Calu3 (cell line): ENCODE data around the gene FBP1. TPM values are rescaled to one million over a fixed set of nuclear protein-coding genes. Genes with fewer than 3 reads are reported as not detected.
"Not testable (repeated sequence)": the region's sequence is repeated elsewhere in the genome, so short reads cannot be mapped to it uniquely, and the experiment has no call there.

Experiments used
- BruUV-seq: library from RNA; stranded (reverse); fragments of 400-500 nt; replicated peaks from 2 replicates; lab custom pipeline; 2021; lab: Mats Ljungman, UMichigan
- CTCF ChIA-PET: fragments of 300-600 bp; sonication (Branson Sonifier 250); formaldehyde crosslinking; loops from one replicate; lab custom pipeline; 2022; ENCODE audit warnings: antibody characterized with exemption; lab: Charles Lee
- DNase-seq: peaks from one replicate; pipeline ENCODE4 v3.0.0; 2022
- H3K27ac Mint-ChIP-seq: one replicate; pipeline ENCODE4 v1.8.0; 2022; ENCODE audit warnings: mixed read lengths; ENCODE audit not compliant: unreplicated experiment
- H3K27me3 Mint-ChIP-seq: one replicate; pipeline ENCODE4 v1.8.0; 2022; ENCODE audit warnings: mixed read lengths; ENCODE audit not compliant: unreplicated experiment
- H3K36me3 Mint-ChIP-seq: one replicate; pipeline ENCODE4 v1.8.0; 2022; ENCODE audit warnings: mild to moderate bottlenecking, moderate library complexity, mixed read lengths; ENCODE audit not compliant: insufficient read depth, unreplicated experiment
- H3K4me1 Mint-ChIP-seq: one replicate; pipeline ENCODE4 v1.8.0; 2022; ENCODE audit warnings: mild to moderate bottlenecking, low read depth, mixed read lengths; ENCODE audit not compliant: unreplicated experiment
- H3K4me3 Mint-ChIP-seq: one replicate; pipeline ENCODE4 v1.8.0; 2022; ENCODE audit warnings: mild to moderate bottlenecking, low read depth, moderate library complexity, mixed read lengths; ENCODE audit not compliant: unreplicated experiment
- H3K9me3 Mint-ChIP-seq: one replicate; pipeline ENCODE4 v1.8.0; 2022; ENCODE audit warnings: low read depth, mixed read lengths; ENCODE audit not compliant: unreplicated experiment
- intact Hi-C: fragments of 100-400 bp; cut with micrococcal nuclease; formaldehyde crosslinking; loops from one replicate; pipeline ENCODE4 v1.10.0; 2022; ENCODE audit not compliant: unreplicated experiment
- total RNA-seq: library from RNA; stranded (reverse); gene quantifications from 2 replicates; pipeline ENCODE4 v1.2.3, GENCODE V29; 2022
- TF ChIP-seq, protein P1 (sequence below): fragments of 200-600 bp; IDR thresholded peaks from one replicate; pipeline ENCODE4 v1.8.0; 2022; ENCODE audit warnings: antibody characterized with exemption; ENCODE audit not compliant: unreplicated experiment

Gene FBP1
- total RNA-seq, 1 experiment from 2014 or later: 7.7 TPM

DNA sequence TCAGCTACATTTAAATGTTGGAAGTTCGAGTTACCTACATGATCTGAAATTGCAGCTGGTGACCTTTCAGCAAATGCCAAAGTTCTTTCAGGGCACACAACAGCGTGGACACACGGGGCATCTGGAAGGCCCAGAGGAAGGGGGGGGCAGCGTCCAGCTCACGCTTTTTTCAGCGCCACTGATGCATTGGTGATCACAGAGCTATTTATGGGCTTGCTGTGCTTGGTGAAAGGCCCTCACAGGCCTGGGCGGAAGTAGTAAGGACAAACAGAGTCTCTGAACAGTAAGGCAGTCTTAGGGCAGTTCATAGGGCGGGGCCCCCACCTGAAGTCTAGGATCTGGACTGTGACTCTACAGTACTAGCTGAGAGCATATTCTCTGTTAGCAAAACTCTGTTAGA lies 39.1 kb downstream of the FBP1 start:
- Mint-ChIP-seq H3K9me3 (no peaks in the 10 kb centered on the region), H3K4me1 (no peaks in the 10 kb centered on the region), H3K36me3 (no peaks in the 10 kb centered on the region), H3K27me3 (no peaks in the 10 kb centered on the region), H3K27ac (no peak overlapping the region), H3K4me3 (no peak overlapping the region)
- intact Hi-C loops: no loop called here
- no TSS peak for BruUV-seq
- TF ChIP-seq, protein P1, sequence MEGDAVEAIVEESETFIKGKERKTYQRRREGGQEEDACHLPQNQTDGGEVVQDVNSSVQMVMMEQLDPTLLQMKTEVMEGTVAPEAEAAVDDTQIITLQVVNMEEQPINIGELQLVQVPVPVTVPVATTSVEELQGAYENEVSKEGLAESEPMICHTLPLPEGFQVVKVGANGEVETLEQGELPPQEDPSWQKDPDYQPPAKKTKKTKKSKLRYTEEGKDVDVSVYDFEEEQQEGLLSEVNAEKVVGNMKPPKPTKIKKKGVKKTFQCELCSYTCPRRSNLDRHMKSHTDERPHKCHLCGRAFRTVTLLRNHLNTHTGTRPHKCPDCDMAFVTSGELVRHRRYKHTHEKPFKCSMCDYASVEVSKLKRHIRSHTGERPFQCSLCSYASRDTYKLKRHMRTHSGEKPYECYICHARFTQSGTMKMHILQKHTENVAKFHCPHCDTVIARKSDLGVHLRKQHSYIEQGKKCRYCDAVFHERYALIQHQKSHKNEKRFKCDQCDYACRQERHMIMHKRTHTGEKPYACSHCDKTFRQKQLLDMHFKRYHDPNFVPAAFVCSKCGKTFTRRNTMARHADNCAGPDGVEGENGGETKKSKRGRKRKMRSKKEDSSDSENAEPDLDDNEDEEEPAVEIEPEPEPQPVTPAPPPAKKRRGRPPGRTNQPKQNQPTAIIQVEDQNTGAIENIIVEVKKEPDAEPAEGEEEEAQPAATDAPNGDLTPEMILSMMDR: no peak
- no peak for DNase-seq
- CTCF ChIA-PET: no interaction called here

DNA sequence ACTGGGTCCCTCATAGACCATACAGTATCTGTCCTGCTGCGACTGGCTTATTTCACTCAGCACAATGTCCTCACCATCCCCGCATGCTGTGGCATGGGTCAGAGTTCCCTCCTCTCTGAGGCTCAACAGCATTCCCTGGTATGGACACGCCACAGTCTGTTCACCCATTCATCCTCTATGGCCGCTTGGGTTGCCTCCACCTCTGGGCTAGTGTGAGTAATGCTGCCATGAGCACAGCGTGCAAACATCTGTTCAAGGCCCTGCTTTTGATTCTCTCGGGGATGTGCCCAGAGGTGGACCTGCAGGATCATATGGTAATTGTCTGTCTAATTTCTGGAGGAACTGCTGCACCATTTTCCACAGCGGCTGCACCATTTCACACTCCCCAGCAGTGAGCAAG lies 40.2 kb downstream of the FBP1 start:
- TF ChIP-seq, protein P1: no peak
- Mint-ChIP-seq H3K27me3 (peaks cover 9% of the 10 kb centered on the region), H3K36me3 (peaks cover 4% of the 10 kb centered on the region), H3K9me3 (no peaks in the 10 kb centered on the region), H3K4me1 (no peaks in the 10 kb centered on the region), H3K27ac (no peak overlapping the region), H3K4me3 (no peak overlapping the region)
- intact Hi-C loops: no loop called here
- no TSS peak for BruUV-seq
- CTCF ChIA-PET: no interaction called here
- DNase-seq: no peak

DNA sequence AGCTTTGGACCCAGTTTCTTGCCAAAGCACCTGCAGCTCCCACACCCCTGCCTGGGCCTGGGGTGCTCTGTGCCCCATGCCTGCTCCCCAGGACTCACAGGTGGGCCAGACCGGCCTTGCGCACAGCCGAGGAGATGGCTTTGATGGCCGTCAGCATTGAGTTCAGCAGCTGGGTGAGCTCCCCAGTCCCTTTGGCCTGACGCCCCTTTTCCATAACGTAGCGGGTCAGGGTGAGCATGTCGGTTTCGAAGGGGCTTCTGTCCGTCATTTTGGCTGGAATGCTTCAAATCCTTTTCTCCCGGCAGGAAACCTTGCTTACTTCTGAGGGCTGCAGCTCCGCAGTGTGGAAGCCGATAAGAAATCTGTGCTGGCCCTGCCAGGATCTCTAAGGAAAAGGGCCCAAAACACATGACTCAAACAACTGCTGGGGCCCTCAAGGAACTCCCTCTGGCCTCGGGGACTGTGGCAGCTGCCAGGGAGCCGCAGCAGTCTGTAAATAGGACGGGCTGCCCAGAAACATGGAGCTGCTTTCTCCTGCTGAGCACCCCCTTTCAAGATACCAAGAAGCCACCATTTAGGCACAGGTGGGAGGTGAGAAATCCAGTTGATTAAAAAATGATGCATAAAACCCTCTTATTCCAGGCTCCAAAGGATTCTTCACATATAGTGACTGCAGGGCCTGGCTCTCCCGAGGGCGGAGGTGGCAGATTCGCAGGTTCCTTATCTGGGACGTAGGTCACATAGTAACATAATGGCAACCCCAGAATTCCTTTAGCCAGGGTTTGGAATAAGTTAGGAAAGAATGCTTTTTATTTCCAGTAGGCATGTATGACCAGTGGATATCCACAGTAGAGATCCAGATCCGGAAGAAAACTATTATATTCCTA lies 45.6 kb downstream of the FBP1 start, which contains the start of gene FBP2:
FBP2 (minus strand) TSS at position 366 of the 887 bp plus-strand sequence; CDS start at position 268, 98 bp downstream.
- peaks cover 4% of the 10 kb centered on the region for H3K36me3 Mint-ChIP-seq
- intact Hi-C loops: no loop called here
- H3K4me1 Mint-ChIP-seq: no peaks in the 10 kb centered on the region
- H3K27ac Mint-ChIP-seq: no peak within 1 kb of the TSS
- CTCF ChIA-PET: interaction anchor here (0.7 kb wide), 1 partner anchor 18 kb away, joined by 3 read pairs; no protein-coding TSS in a partner anchor
- TF ChIP-seq, protein P1: no peak
- H3K27me3 Mint-ChIP-seq: peaks cover 21% of the 10 kb centered on the region
- no TSS peak for BruUV-seq
- H3K9me3 Mint-ChIP-seq: no peaks in the 10 kb centered on the region
- H3K4me3 Mint-ChIP-seq: no peak within 1 kb of the TSS
- DNase-seq: no peak

DNA sequence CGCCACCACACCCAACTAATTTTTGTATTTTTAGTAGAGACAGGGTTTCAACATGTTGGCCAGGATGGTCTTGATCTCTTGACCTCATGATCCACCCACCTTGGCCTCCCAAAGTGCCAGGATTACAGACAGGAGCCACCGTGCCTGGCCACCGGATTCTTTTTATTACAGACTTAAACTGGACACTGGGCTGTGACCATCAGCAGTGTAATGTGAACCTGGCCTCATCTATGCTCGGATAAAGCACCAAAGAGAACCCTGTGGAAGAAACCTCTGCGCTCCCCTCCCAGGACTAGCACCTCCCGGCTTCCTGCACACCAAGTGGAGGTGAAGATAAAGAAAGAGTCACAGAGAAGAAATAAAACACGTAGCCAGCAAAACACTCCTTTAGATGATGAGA lies 46.6 kb downstream of the FBP1 start:
- H3K9me3 Mint-ChIP-seq, intact Hi-C loops, H3K4me1 Mint-ChIP-seq, H3K4me3 Mint-ChIP-seq, H3K36me3 Mint-ChIP-seq, DNase-seq, CTCF ChIA-PET, H3K27ac Mint-ChIP-seq, BruUV-seq: not testable (repeated sequence)
- H3K27me3 Mint-ChIP-seq: peaks cover 26% of the 10 kb centered on the region

DNA sequence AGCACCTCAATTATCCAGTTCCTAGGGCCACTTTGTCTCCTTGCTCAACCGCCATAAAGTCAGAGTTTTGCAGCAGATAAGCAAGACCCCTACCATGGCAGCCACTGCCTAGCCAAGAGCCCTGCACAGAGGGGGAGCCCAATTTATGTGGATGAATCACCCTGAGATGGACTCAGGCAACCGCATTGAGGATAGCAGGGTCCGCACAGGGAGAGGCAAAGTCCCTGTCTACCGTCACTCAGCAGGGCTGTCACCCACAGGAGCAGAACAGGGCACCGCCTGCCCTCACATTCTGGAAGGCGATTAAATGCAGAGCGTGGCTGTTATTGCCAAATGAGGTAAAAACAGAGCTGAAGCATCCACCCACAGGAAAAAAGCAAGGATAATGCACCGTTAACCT lies 47.4 kb downstream of the FBP1 start:
- Mint-ChIP-seq H3K9me3 (no peaks in the 10 kb centered on the region), H3K36me3 (peaks cover 4% of the 10 kb centered on the region), H3K4me1 (no peaks in the 10 kb centered on the region), H3K4me3 (no peak overlapping the region), H3K27ac (no peak overlapping the region), H3K27me3 (peaks cover 26% of the 10 kb centered on the region)
- no TSS peak for BruUV-seq
- DNase-seq: no peak
- TF ChIP-seq, protein P1: no peak
- intact Hi-C loops: no loop called here
- CTCF ChIA-PET: interaction anchor here (1.3 kb wide), 1 partner anchor 10 kb away, joined by 3 read pairs; no protein-coding TSS in a partner anchor

DNA sequence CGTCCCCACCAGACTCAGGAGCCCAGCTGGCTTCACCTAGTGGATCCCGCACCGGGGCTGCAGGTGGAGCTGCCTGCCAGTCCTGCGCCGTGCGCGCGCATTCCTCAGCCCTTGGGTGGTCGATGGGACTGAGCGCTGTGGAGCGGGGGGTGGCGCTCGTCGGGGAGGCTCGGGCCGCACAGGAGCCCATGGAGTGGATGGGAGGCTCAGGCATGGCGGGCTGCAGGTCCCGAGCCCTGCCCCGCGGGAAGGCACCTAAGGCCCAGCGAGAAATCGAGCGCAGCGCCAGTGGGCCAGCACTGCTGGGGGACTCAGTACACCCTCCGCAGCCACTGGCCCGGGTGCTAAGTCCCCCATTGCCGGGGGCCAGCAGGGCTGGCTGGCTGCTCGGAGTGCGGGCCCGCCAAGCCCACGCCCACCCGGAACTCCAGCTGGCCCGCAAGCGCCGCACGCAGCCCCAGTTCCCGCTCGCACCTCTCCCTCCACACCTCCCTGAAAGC lies 48.2 kb downstream of the FBP1 start:
- CTCF ChIA-PET: interaction anchor here (1.3 kb wide), 1 partner anchor 11 kb away, joined by 3 read pairs; no protein-coding TSS in a partner anchor
- intact Hi-C loops, DNase-seq, H3K9me3 Mint-ChIP-seq, H3K4me1 Mint-ChIP-seq, H3K36me3 Mint-ChIP-seq, H3K27ac Mint-ChIP-seq, BruUV-seq, H3K4me3 Mint-ChIP-seq: not testable (repeated sequence)
- peaks cover 26% of the 10 kb centered on the region for H3K27me3 Mint-ChIP-seq
